B cell (primary cell): Measurements from ENCODE around the gene CDK13.

Experiments used
- EZH2 ChIP-seq: IDR thresholded peaks from 2 replicates; pipeline ENCODE4 v1.6.1; 2012; ENCODE audit warnings: borderline replicate concordance, low read depth, mild to moderate bottlenecking, moderate library complexity, low read length; ENCODE audit not compliant: insufficient read depth, poor library complexity, severe bottlenecking
- TF ChIP-seq, protein P1 (sequence below): fragments of 200-600 bp; IDR thresholded peaks from one replicate; pipeline ENCODE4 v1.8.0; 2022; ENCODE audit warnings: antibody characterized with exemption, mild to moderate bottlenecking

DNA sequence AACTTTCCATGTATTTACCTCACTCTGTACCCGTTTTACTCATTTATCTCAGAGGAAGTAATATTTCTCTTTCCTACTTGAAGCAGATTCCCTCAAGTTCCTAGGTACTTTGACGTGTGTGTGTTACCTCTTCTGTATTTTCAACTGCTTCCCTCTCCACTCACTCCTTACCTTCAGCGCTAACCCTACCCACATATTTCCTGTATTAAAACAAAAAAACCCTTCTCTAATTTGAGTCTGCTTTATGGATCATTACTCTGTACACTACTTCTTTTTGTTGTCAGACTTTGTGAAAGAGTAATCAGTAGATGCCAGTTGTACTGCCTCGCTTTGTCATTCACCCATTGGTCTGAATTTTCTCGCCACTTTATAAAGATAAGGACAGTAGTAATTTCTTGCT lies 74.0 kb downstream of the CDK13 start:
- TF ChIP-seq, protein P1, sequence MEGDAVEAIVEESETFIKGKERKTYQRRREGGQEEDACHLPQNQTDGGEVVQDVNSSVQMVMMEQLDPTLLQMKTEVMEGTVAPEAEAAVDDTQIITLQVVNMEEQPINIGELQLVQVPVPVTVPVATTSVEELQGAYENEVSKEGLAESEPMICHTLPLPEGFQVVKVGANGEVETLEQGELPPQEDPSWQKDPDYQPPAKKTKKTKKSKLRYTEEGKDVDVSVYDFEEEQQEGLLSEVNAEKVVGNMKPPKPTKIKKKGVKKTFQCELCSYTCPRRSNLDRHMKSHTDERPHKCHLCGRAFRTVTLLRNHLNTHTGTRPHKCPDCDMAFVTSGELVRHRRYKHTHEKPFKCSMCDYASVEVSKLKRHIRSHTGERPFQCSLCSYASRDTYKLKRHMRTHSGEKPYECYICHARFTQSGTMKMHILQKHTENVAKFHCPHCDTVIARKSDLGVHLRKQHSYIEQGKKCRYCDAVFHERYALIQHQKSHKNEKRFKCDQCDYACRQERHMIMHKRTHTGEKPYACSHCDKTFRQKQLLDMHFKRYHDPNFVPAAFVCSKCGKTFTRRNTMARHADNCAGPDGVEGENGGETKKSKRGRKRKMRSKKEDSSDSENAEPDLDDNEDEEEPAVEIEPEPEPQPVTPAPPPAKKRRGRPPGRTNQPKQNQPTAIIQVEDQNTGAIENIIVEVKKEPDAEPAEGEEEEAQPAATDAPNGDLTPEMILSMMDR = no peak
- no peak for TF ChIP-seq EZH2
